ENCODE data around the gene NLRP13. TPM values are rescaled to one million over a fixed set of nuclear protein-coding genes. Genes with fewer than 3 reads are reported as not detected.
A peak's percentile ranks its signal among the peaks of the same experiment; 100 is the strongest.
"Not testable (repeated sequence)": the region's sequence is repeated elsewhere in the genome, so short reads cannot be mapped to it uniquely, and the experiment has no call there.

NLRP13 gene
- not detected in 2 replicates for total RNA-seq (2014; rRNA removed; shearing (Covaris generic))
- not detected in 2 replicates for polyA plus RNA-seq (2015; cell fraction: cytosol; rRNA removed)
- not detected in 2 replicates for polyA plus RNA-seq (2015; cell fraction: nucleus; rRNA removed)

DNA sequence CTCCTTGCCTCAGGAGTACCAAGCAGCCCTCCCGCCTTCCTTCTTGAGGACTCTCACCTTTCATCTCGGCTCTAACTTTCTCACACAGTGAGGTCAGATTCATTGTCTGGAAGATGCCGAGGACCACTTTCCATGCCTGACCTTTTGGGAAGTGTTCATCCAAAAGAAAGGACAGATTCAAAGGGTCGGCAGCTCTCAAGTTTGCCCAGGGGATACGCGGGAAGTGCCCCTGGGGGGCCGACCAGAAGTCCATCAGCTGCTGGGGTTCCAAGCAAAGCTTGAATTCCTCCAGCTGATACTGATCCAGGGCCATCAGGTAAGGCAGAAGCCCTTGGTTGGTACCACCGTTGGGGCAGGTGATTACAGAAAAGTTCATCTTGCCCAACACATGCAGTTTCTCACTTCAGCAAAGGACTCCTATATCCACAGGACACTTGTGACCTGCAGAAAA lies at the start of gene NLRP13:
NLRP13 (minus strand) TSS at position 401 of the 451 bp plus-strand sequence; CDS start at position 376, 25 bp downstream.
- no peak for DNase-seq (ENCODE audit: low read depth, low spot score)
- in situ Hi-C loops (cut with HindIII; ENCODE audit: low pct_unique_long_range_greater_than_20kb, low sequenced_read_pairs) = no loop called here

GRCh38 chr19:55980415-55980814 lies 48.3 kb upstream of the NLRP13 start:
- in situ Hi-C loops (cut with HindIII; ENCODE audit: low pct_unique_long_range_greater_than_20kb, low sequenced_read_pairs) = no loop called here
- DNase-seq (ENCODE audit: low read depth, low spot score) = no peak

GRCh38 chr19:55973982-55974381 lies 41.8 kb upstream of the NLRP13 start:
- DNase-seq (ENCODE audit: low read depth, low spot score) = no peak
- in situ Hi-C loops (cut with HindIII; ENCODE audit: low pct_unique_long_range_greater_than_20kb, low sequenced_read_pairs) = no loop called here

- DNase-seq (ENCODE audit: low read depth, low spot score) = no peak
- in situ Hi-C loops (cut with HindIII; ENCODE audit: low pct_unique_long_range_greater_than_20kb, low sequenced_read_pairs) = no loop called here
Observed at GRCh38 chr19:55962186-55962585, 30.1 kb upstream of the NLRP13 start.

- no peak for DNase-seq (ENCODE audit: low read depth, low spot score)
- in situ Hi-C loops (cut with HindIII; ENCODE audit: low pct_unique_long_range_greater_than_20kb, low sequenced_read_pairs) = no loop called here
Observed at GRCh38 chr19:55959996-55960675, 28.0 kb upstream of the NLRP13 start.

DNA sequence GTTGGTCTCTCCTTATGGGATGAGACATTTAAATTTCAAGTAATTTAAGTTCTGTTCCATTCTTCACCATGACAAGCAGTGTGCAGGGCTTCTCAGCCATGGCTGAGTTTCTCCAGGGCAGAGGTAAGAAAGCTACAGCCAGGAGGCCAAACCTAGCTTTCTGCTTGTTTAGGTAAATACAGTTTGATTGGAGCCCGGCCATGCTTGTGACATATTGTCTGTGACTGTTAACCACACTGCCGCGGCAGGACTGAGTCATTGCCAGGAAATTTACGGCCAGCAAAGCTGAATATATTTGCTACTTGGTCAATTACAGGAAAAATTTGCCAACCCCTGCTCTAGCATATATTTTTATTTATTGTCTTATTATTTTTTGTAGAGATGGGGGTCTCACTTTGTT lies 26.2 kb upstream of the NLRP13 start:
- in situ Hi-C loops (cut with HindIII; ENCODE audit: low pct_unique_long_range_greater_than_20kb, low sequenced_read_pairs) = no loop called here
- DNase-seq (ENCODE audit: low read depth, low spot score) = no peak

DNA sequence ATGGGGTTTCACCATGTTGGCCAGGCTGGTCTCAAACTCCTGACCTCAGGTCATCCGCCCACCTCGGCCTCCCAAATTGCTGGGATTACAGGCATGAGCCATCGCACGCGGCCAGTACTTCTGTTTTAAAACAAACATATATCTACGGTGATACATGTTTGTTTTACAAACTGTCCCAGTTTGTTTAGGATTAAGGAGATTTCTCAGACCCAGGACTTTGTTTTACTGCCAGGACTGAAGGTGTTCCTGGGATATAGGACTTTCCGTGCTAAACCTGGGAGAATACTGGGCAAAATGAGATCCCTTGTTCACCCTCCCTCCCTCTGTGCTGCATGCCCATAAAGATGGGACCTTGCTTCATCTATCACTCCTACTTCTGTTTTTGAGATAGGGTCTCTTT lies 24.3 kb upstream of the NLRP13 start:
- DNase-seq (ENCODE audit: low read depth, low spot score) = no peak
- in situ Hi-C loops (cut with HindIII; ENCODE audit: low pct_unique_long_range_greater_than_20kb, low sequenced_read_pairs) = no loop called here

DNA sequence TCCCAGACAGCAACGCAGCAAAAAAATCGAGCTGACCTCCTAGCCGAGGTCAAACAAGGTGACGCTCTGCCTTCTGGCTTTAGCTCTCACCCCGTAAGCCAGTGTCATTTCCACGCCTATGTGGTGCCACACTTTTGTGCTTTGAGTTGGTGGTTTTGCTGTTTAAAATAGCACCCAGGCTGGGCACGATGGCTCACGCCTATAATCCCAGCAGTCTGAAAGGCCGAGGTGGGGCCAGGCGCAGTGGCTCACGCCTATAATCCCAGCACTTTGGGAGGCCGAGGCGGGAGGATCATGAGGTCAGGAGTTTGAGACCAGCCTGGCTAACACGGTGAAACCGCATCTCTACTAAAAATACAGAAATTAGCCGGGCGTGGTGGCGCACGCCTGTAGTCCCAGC lies 18.4 kb upstream of the NLRP13 start:
- DNase-seq (ENCODE audit: low read depth, low spot score); in situ Hi-C loops (cut with HindIII; ENCODE audit: low pct_unique_long_range_greater_than_20kb, low sequenced_read_pairs): not testable (repeated sequence)

GRCh38 chr19:55947532-55947931 lies 15.4 kb upstream of the NLRP13 start, which contains the start of gene NLRP8:
Gene NLRP8, plus strand, starts transcription at chr19:55947832.
- no peak for DNase-seq (ENCODE audit: low read depth, low spot score)
- in situ Hi-C loops (cut with HindIII; ENCODE audit: low pct_unique_long_range_greater_than_20kb, low sequenced_read_pairs) = no loop called here

DNA sequence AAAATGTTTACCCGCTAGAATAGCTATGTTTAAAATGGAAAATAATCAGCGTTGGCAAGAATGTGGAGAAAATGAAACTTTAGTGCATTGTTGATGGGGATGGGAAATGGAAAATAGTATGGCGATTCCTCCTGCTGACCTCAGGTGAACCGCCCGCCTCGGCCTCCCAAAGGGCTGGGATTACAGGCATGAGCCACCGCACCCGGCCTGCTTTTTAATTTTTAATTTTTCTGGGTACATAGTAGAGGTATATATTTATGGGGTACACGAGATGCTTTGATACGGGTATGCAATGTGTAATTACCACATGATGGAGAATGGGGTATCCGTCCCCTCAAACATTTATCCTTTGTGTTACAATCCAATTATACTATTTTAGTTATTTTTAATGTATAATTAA lies 8.2 kb upstream of the NLRP13 start:
- in situ Hi-C loops (cut with HindIII; ENCODE audit: low pct_unique_long_range_greater_than_20kb, low sequenced_read_pairs) = no loop called here

DNA sequence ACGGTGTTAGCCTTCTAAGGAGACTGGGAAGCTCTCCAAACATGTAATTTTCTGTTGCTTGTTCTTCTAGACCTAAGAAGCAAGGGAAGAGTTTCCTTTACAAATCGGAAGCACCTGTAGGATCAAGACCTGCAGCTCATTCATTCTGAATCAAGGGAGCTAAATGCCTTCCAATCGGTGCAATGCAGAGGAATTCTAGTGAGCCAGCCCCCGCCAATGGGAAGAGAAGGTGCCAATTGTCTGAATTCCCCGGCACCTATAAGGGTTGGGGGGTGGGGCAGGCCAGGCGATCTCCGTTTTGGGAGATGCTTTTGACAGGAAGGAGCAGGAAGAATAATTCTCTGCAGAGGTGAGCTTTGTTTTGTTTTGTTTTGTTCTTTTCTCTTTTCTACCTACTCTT lies 7.1 kb upstream of the NLRP13 start:
- in situ Hi-C loops (cut with HindIII; ENCODE audit: low pct_unique_long_range_greater_than_20kb, low sequenced_read_pairs) = no loop called here
- no peak for DNase-seq (ENCODE audit: low read depth, low spot score)

More for the DNA sequence above, 8.2 kb upstream of the NLRP13 start:
- DNase-seq (ENCODE audit: low read depth, low spot score) = no peak

GRCh38 chr19:55935206-55935605 lies 3.1 kb upstream of the NLRP13 start:
- in situ Hi-C loops (cut with HindIII; ENCODE audit: low pct_unique_long_range_greater_than_20kb, low sequenced_read_pairs) = no loop called here
- no peak for DNase-seq (ENCODE audit: low read depth, low spot score)

DNA sequence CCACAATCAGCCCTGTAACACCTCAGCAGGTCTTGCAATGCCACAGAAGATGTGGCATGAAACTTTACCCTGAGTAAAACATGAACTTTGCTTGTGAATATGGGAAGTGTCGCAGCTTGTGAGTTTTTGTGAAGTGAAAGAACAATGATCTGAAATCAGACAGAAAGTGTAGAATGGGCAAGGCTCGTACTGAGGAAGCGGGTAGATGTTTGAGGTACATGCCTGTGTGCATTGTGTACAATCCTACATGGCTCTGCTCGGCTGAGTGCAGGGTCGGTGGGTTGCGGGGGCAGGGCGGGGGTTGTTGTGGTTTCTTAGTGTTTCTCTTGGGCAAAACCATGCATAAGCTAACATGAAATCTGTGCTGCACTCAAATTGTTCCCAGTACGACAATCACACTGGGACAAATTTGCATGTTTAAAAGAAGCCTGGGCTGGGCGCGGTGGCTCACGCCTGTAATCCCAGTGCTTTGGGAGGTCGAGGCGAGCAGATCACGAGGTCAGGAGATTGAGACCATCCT lies 1.1 kb downstream of the NLRP13 start:
- no peak for DNase-seq (ENCODE audit: low read depth, low spot score)
- in situ Hi-C loops (cut with HindIII; ENCODE audit: low pct_unique_long_range_greater_than_20kb, low sequenced_read_pairs) = no loop called here

DNA sequence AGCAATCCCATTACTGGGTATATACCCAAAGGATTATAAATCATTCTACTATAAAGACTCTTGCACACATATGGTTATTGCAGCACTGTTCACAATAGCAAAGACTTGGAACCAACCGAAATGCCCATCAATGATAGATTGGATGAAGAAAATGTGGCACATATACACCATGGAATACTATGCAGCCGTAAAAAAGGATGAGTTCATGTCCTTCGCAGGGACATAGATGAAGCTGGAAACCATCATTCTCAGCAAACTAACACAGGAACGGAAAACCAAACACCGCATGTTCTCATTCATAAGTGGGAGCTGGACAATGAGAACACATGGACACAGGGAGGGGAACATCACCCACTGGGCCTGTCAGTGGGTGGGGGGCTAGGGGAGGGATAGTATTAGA lies 2.9 kb downstream of the NLRP13 start:
- in situ Hi-C loops (cut with HindIII; ENCODE audit: low pct_unique_long_range_greater_than_20kb, low sequenced_read_pairs) = not testable (repeated sequence)

GRCh38 chr19:55927991-55928390 lies 4.1 kb downstream of the NLRP13 start:
- in situ Hi-C loops (cut with HindIII; ENCODE audit: low pct_unique_long_range_greater_than_20kb, low sequenced_read_pairs) = no loop called here

More for the DNA sequence above, 2.9 kb downstream of the NLRP13 start:
- not testable (repeated sequence) for DNase-seq (ENCODE audit: low read depth, low spot score)

GRCh38 chr19:55923556-55923955 lies 8.6 kb downstream of the NLRP13 start:
- in situ Hi-C loops (cut with HindIII; ENCODE audit: low pct_unique_long_range_greater_than_20kb, low sequenced_read_pairs) = no loop called here
- no peak for DNase-seq (ENCODE audit: low read depth, low spot score)

More at GRCh38 chr19:55927991-55928390, 4.1 kb downstream of the NLRP13 start:
- DNase-seq (ENCODE audit: low read depth, low spot score) = no peak

- in situ Hi-C loops (cut with HindIII; ENCODE audit: low pct_unique_long_range_greater_than_20kb, low sequenced_read_pairs) = no loop called here
- DNase-seq (ENCODE audit: low read depth, low spot score) = peak; percentile 10
Observed at GRCh38 chr19:55913643-55914268, 18.4 kb downstream of the NLRP13 start.

DNA sequence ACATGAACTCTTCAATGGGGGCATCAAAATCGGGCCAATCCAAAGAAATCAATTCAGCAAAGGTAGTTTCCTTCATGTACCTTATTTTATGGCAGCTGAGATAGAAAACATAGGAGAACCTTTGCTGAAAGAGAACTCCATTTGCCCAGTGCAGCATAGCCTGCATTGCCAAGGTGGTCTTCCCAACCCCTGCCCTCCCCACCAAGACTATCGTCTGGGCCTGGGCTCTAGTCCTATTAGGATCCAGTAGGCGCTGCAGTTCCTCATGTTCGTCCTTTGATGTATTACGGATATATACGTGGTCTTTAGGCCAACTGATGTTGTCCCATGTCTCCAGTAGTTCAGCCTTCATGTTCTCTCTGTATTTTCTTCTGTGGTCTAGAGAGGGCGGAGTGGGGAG lies 19.2 kb downstream of the NLRP13 start:
- in situ Hi-C loops (cut with HindIII; ENCODE audit: low pct_unique_long_range_greater_than_20kb, low sequenced_read_pairs) = no loop called here
- DNase-seq (ENCODE audit: low read depth, low spot score) = no peak

DNA sequence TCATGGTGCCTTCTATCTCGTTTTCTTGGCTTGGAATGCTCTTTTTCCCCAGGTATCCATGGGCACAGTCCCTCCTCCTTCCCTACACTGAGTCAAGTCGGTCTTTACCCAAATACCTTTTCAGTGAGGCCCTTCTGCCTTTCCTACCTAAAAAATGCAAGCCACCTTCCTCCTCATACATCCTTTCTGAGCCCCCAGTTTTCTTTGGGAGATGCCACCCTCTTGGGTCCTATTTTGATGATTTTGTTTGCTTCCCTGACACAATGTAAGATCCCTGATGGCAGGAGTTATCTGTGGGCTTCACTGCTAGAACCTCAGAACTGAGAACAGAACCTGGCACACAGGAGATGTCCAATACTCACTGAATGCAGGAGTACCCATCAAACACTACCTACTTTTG lies 22.3 kb downstream of the NLRP13 start:
- in situ Hi-C loops (cut with HindIII; ENCODE audit: low pct_unique_long_range_greater_than_20kb, low sequenced_read_pairs) = no loop called here
- no peak for DNase-seq (ENCODE audit: low read depth, low spot score)
